CD14-positive monocyte (primary cell): ENCODE results near the gene NDST4. TPM values are rescaled to one million over a fixed set of nuclear protein-coding genes. Genes with fewer than 3 reads are reported as not detected.

Experiments used
- DNase-seq, 3 donors: peaks; one replicate each; pipeline ENCODE4 v3.0.0-alpha.2; 2011 to 2022
- H2AFZ ChIP-seq: 2 replicates; pipeline ENCODE4 v1.6.0; 2012; ENCODE audit warnings: mild to moderate bottlenecking, low read depth, low read length, inconsistent platforms; ENCODE audit not compliant: insufficient read depth, poor library complexity, severe bottlenecking
- H3K27ac ChIP-seq, 2 donors: 1 replicate in 1 of 2; 2 replicates in 1 of 2; pipeline ENCODE4 v1.5.1; 2012 to 2013; ENCODE audit warnings: low read length in 2 of 2, control low read depth in 1 of 2, inconsistent platforms in 1 of 2, low read depth in 1 of 2, mild to moderate bottlenecking in 1 of 2
- H3K27me3 ChIP-seq, 2 donors: one replicate each; pipeline versions ENCODE4 v1.6.0 to v1.6.1; 2011 to 2013; ENCODE audit warnings: low read length in 2 of 2; ENCODE audit not compliant: control insufficient read depth in 2 of 2, insufficient read depth in 2 of 2
- H3K36me3 ChIP-seq, 2 donors: replicated peaks in 1 of 2; 1 replicate in 1 of 2; 2 replicates in 1 of 2; pipeline versions ENCODE4 v1.5.1 to v1.6.1; 2012 to 2013; ENCODE audit warnings: low read length in 2 of 2, control low read depth in 1 of 2, inconsistent platforms in 1 of 2, mild to moderate bottlenecking in 1 of 2; ENCODE audit not compliant: insufficient read depth in 2 of 2, control insufficient read depth in 1 of 2
- H3K4me1 ChIP-seq, 2 donors: 1 replicate in 1 of 2; 2 replicates in 1 of 2; pipeline versions ENCODE4 v1.5.1 to v1.6.1; 2012 to 2013; ENCODE audit warnings: low read length in 2 of 2, control low read depth in 1 of 2, inconsistent platforms in 1 of 2, mild to moderate bottlenecking in 1 of 2, moderate library complexity in 1 of 2; ENCODE audit not compliant: insufficient read depth in 2 of 2, control insufficient read depth in 1 of 2
- H3K4me2 ChIP-seq: replicated peaks from 2 replicates; pipeline ENCODE3; 2012; ENCODE audit warnings: low read length, moderate library complexity, mild to moderate bottlenecking; ENCODE audit not compliant: poor library complexity, severe bottlenecking; ENCODE audit errors: extremely low read depth
- H3K4me3 ChIP-seq, 3 experiments: fragments of 200-600 bp in 1 of 3; sonication (generic) in 1 of 3; replicated peaks in 1 of 3; 1 replicate in 2 of 3; 2 replicates in 1 of 3; pipeline ENCODE4 v1.5.1; 2011 to 2013; ENCODE audit warnings: low read length in 3 of 3, mild to moderate bottlenecking in 3 of 3, control low read depth in 2 of 3, low read depth in 2 of 3, inconsistent platforms in 1 of 3, moderate library complexity in 1 of 3
- H3K79me2 ChIP-seq: 2 replicates; pipeline ENCODE4 v1.6.0; 2012; ENCODE audit warnings: mild to moderate bottlenecking, control low read depth, inconsistent platforms, low read length, moderate library complexity; ENCODE audit not compliant: insufficient read depth
- H3K9ac ChIP-seq: 2 replicates; pipeline ENCODE4 v1.6.0; 2017; ENCODE audit warnings: low read length, mild to moderate bottlenecking; ENCODE audit not compliant: insufficient read depth, poor library complexity, severe bottlenecking
- H3K9me3 ChIP-seq, 2 donors: replicated peaks in 1 of 2; 1 replicate in 1 of 2; 2 replicates in 1 of 2; pipeline versions ENCODE4 v1.5.1 to v1.6.1; 2012 to 2013; ENCODE audit warnings: low read length in 2 of 2, control low read depth in 1 of 2; ENCODE audit not compliant: control insufficient read depth in 1 of 2, insufficient read depth in 1 of 2
- H4K20me1 ChIP-seq: 2 replicates; pipeline ENCODE4 v1.6.0; 2012; ENCODE audit warnings: mild to moderate bottlenecking, low read length, control low read depth, moderate library complexity; ENCODE audit not compliant: insufficient read depth
- H3K27ac Mint-ChIP-seq, 7 donors: one replicate each; pipeline ENCODE4 v1.8.0; 2020; ENCODE audit warnings: mild to moderate bottlenecking in 7 of 7, mixed read lengths in 7 of 7, moderate library complexity in 6 of 7, inconsistent platforms in 2 of 7
- H3K27me3 Mint-ChIP-seq, 3 donors: one replicate each; pipeline ENCODE4 v1.8.0; 2021 to 2022; ENCODE audit warnings: low read depth in 3 of 3, mild to moderate bottlenecking in 3 of 3, mixed read lengths in 3 of 3, moderate library complexity in 3 of 3, inconsistent platforms in 1 of 3
- H3K36me3 Mint-ChIP-seq, 2 donors: one replicate each; pipeline ENCODE4 v1.8.0; 2020; ENCODE audit warnings: mixed read lengths in 2 of 2, inconsistent platforms in 1 of 2, mild to moderate bottlenecking in 1 of 2
- H3K4me1 Mint-ChIP-seq: one replicate; pipeline ENCODE4 v1.8.0; 2020; ENCODE audit warnings: mild to moderate bottlenecking, mixed read lengths
- H3K4me3 Mint-ChIP-seq, 2 donors: one replicate each; pipeline ENCODE4 v1.8.0; 2020; ENCODE audit warnings: mild to moderate bottlenecking in 2 of 2, mixed read lengths in 2 of 2, moderate library complexity in 1 of 2
- H3K9me3 Mint-ChIP-seq, 7 donors: one replicate each; pipeline ENCODE4 v1.8.0; 2020 to 2022; ENCODE audit warnings: mixed read lengths in 7 of 7, mild to moderate bottlenecking in 6 of 7, moderate library complexity in 6 of 7, inconsistent platforms in 2 of 7
- WGBS: methylation state at CpG from one replicate; pipeline ENCODE4 v1.1.5; 2013; ENCODE audit warnings: missing lambda C conversion rate; ENCODE audit not compliant: insufficient coverage; 5-methylcytosine and 5-hydroxymethylcytosine counted together
- intact Hi-C, 2 donors: fragments of 100-400 bp; cut with micrococcal nuclease; formaldehyde crosslinking; loops; one replicate each; pipeline versions ENCODE4 v1.15.0 to v1.15.1; 2023
- polyA plus RNA-seq, 3 donors: library from polyadenylated mRNA; depleted of rRNA in 1 of 3; unstranded in 2 of 3; stranded (reverse) in 1 of 3; fragments of 300-500 nt in 2 of 3; fragments of >200 nt in 1 of 3; fragmentation: Illumina TruSeq in 2 of 3; gene quantifications; 1 replicate in 2 of 3; 2 replicates in 1 of 3; pipeline ENCODE4 v1.2.3, GENCODE V29; 2012 to 2021
- TF ChIP-seq, protein P1 (sequence below): fragments of 200-600 bp; IDR thresholded peaks from one replicate; pipeline ENCODE4 v1.8.0; 2022; ENCODE audit warnings: antibody characterized with exemption, mild to moderate bottlenecking

NDST4 gene
- polyA plus RNA-seq, 3 donors = not detected

GRCh38 chr4:114811564-114812301 is 301.7 kb downstream of the NDST4 start:
- Histone ChIP-seq H3K4me3 (no peak overlapping the region), H4K20me1 (no peaks in the 10 kb centered on the region), H3K27ac (no peak overlapping the region), H3K27me3 (no peaks in the 10 kb centered on the region), H3K4me1 (no peaks in the 10 kb centered on the region), H3K9ac (no peak overlapping the region), H3K79me2 (no peaks in the 10 kb centered on the region), H2AFZ (no peak overlapping the region), H3K36me3 (no peaks in the 10 kb centered on the region), H3K9me3 (no peaks in the 10 kb centered on the region), H3K4me2 (no peak overlapping the region)
- peaks cover 0 to 2% (median 0%) of the 10 kb centered on the region in 7 donors for H3K9me3 Mint-ChIP-seq
- TF ChIP-seq, protein P1, sequence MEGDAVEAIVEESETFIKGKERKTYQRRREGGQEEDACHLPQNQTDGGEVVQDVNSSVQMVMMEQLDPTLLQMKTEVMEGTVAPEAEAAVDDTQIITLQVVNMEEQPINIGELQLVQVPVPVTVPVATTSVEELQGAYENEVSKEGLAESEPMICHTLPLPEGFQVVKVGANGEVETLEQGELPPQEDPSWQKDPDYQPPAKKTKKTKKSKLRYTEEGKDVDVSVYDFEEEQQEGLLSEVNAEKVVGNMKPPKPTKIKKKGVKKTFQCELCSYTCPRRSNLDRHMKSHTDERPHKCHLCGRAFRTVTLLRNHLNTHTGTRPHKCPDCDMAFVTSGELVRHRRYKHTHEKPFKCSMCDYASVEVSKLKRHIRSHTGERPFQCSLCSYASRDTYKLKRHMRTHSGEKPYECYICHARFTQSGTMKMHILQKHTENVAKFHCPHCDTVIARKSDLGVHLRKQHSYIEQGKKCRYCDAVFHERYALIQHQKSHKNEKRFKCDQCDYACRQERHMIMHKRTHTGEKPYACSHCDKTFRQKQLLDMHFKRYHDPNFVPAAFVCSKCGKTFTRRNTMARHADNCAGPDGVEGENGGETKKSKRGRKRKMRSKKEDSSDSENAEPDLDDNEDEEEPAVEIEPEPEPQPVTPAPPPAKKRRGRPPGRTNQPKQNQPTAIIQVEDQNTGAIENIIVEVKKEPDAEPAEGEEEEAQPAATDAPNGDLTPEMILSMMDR = no peak
- no peaks in the 10 kb centered on the region for H3K4me1 Mint-ChIP-seq
- WGBS = 100% methylated on average over 1 of the region's 4 CpGs
- no peak overlapping the region for H3K27ac Mint-ChIP-seq
- no peaks in the 10 kb centered on the region for H3K27me3 Mint-ChIP-seq
- H3K4me3 Mint-ChIP-seq = no peak overlapping the region
- DNase-seq = no peak
- intact Hi-C loops = no loop called here
- no peaks in the 10 kb centered on the region for H3K36me3 Mint-ChIP-seq

DNA sequence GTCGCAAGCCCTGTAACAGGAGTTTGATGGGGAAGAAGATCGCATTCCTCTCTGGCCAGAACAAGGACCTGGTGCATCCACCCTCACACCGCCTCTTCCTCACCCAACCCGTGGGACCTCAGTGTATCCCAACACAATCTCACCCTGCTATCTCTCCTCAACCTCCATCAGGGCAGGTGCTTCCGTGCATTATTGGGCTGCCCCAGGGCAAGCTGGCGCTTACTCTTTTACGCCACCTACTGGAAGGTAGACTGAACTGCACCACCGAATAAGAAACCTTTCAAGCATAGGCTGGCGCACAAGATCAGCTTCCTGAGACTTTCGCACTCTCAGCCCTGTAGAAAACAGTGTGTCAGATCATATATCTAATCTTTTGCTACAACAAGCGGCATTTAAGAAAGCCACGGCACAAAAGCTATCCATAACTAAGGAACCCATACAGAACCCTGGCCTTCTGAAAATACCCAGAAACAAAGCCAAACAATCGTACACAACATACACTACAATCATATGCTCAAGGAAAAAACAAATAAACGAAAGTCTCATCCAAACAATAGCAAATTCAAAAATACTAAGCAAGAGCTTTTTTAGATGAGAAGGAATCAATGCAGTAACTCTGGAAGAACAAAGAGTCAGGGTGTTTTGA is 305.5 kb downstream of the NDST4 start:
- intact Hi-C loops = no loop called here
- H2AFZ ChIP-seq = no peak overlapping the region
- Mint-ChIP-seq H3K27me3 (no peaks in the 10 kb centered on the region), H3K36me3 (no peaks in the 10 kb centered on the region), H3K4me3 (no peak overlapping the region), H3K4me1 (no peaks in the 10 kb centered on the region), H3K9me3 (peaks cover 0 to 1% (median 0%) of the 10 kb centered on the region in 7 donors), H3K27ac (no peak overlapping the region)
- DNase-seq = peak in 1 of 3 donors; percentile 6
- H3K79me2 ChIP-seq = no peaks in the 10 kb centered on the region
- WGBS = 36% methylated on average over 8 of the region's 14 CpGs
- no peaks in the 10 kb centered on the region for H3K9me3 ChIP-seq
- H3K27ac ChIP-seq = no peak overlapping the region
- no peaks in the 10 kb centered on the region for H4K20me1 ChIP-seq
- no peak overlapping the region for H3K9ac ChIP-seq
- TF ChIP-seq, protein P1 = peak; percentile 93
- no peak overlapping the region for H3K4me2 ChIP-seq
- H3K36me3 ChIP-seq = no peaks in the 10 kb centered on the region
- H3K4me1 ChIP-seq = no peaks in the 10 kb centered on the region
- no peak overlapping the region for H3K4me3 ChIP-seq
- no peaks in the 10 kb centered on the region for H3K27me3 ChIP-seq
